Measurements from ENCODE around the gene KLF15. TPM values are rescaled to one million over a fixed set of nuclear protein-coding genes. Genes with fewer than 3 reads are reported as not detected.

Gene KLF15
- total and polyA plus RNA-seq, 9 of the 15 experiments (the other 6 are each of a cell fraction or from before 2014, with no cell fraction given), result 0.08 to 4.8 (median 1.2) TPM

GRCh38 chr3:126369490-126369889, 12.3 kb upstream of the KLF15 start (continued):
- TF ChIP-seq, protein P1, sequence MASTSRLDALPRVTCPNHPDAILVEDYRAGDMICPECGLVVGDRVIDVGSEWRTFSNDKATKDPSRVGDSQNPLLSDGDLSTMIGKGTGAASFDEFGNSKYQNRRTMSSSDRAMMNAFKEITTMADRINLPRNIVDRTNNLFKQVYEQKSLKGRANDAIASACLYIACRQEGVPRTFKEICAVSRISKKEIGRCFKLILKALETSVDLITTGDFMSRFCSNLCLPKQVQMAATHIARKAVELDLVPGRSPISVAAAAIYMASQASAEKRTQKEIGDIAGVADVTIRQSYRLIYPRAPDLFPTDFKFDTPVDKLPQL (IDR thresholded peaks at IDR 0.05; ENCODE audit: extremely low read depth, insufficient read length), result no peak
- TF ChIP-seq FOSL1 (tag; conservative IDR thresholded peaks at IDR 0.05), result no peak
- TF ChIP-seq SNAPC5 (CRISPR knock-in tag; IDR thresholded peaks at IDR 0.05), result no peak
- no peak for TF ChIP-seq TCF7L2 (IDR thresholded peaks at IDR 0.05; ENCODE audit: low read depth, low read length)
- TF ChIP-seq ZNF75A (CRISPR knock-in tag; IDR thresholded peaks at IDR 0.05), result no peak
- no peak for TF ChIP-seq RUNX1 (IDR thresholded peaks at IDR 0.05; ENCODE audit: low read depth)

GRCh38 chr3:126367316-126367805, 10.2 kb upstream of the KLF15 start:
- Histone ChIP-seq H3K27me3 (ENCODE audit: control insufficient read depth in 2 of 2, insufficient read depth in 2 of 2, low read length in 2 of 2) (peaks cover 3 to 49% of the 10 kb centered on the region in 2 experiments; a peak in 4 of 5 replicates), H3K4me1 (replicated peaks in 1 of 2; ENCODE audit: control insufficient read depth in 2 of 2, insufficient read depth in 2 of 2, low read length in 2 of 2) (no peaks in the 10 kb centered on the region), H3K79me2 (ENCODE audit: control insufficient read depth, insufficient read depth, low read length) (no peaks in the 10 kb centered on the region), H3K36me3 (ENCODE audit: control insufficient read depth, insufficient read depth, low read length) (no peaks in the 10 kb centered on the region), H3K9ac (ENCODE audit: insufficient read depth in 1 of 2, low read depth in 2 of 2, low read length in 2 of 2) (no peak overlapping the region), H3K27ac (ENCODE audit: extremely low read depth, low read depth, low read length) (no peak overlapping the region), H4K20me1 (replicated peaks; ENCODE audit: control insufficient read depth, insufficient read depth, low read length) (no peaks in the 10 kb centered on the region), H3K9me1 (ENCODE audit: control insufficient read depth, insufficient read depth, low read length) (no peaks in the 10 kb centered on the region), H3K9me3 (replicated peaks; ENCODE audit: control insufficient read depth, insufficient read depth, low read depth, low read length) (no peaks in the 10 kb centered on the region), H2AFZ (ENCODE audit: low read depth, low read length) (no peak overlapping the region), H3K4me3 (no peak overlapping the region), H3K4me2 (ENCODE audit: insufficient read depth, low read length) (no peak overlapping the region)
- no TSS peak for BruUV-seq (replicated peaks)
- CTCF ChIA-PET (ENCODE audit: low intra/inter-chr PET ratio), result no interaction called here
- TF ChIP-seq ETV1 (tag; conservative IDR thresholded peaks at IDR 0.05; ENCODE audit: low read depth), result no peak
- TF ChIP-seq MXI1 (IDR thresholded peaks at IDR 0.05; ENCODE audit: low read depth, low read length), result no peak
- TF ChIP-seq ZNF133 (CRISPR knock-in tag; IDR thresholded peaks at IDR 0.05), result no peak
- no peak for TF ChIP-seq RAD21 (CRISPR knock-in tag; conservative IDR thresholded peaks at IDR 0.05 in 1 of 2, IDR thresholded peaks at IDR 0.05 in 1 of 2)
- TF ChIP-seq XRCC5 (IDR thresholded peaks at IDR 0.05; ENCODE audit: low read depth, low read length), result no peak
- no peak for TF ChIP-seq ZNF57 (CRISPR knock-in tag; IDR thresholded peaks at IDR 0.05)
- no peak for TF ChIP-seq SRSF7 (optimal IDR thresholded peaks at IDR 0.05; ENCODE audit: low read depth, low read length)
- no peak for DNase-seq (ENCODE audit: extremely low read depth in 1 of 4, low spot score in 3 of 4)
- POLR2A ChIA-PET, result no interaction called here
- no peak for FAIRE-seq
- ATAC-seq, result no peak
- intact Hi-C loops (cut with micrococcal nuclease), result no loop called here
- 4% methylated on average over 6 of the region's 6 CpGs for WGBS (ENCODE audit: insufficient coverage, low coverage, missing lambda C conversion rate)
- in situ Hi-C loops (cut with MboI), result no loop called here
